CD8-positive, alpha-beta memory T cell (primary cell): ENCODE measurements around the gene PCSK7. TPM values are rescaled to one million over a fixed set of nuclear protein-coding genes. Genes with fewer than 3 reads are reported as not detected.
A peak's percentile ranks its signal among the peaks of the same experiment; 100 is the strongest.

Experiments used
- CTCF ChIA-PET: fragments of 350-600 bp; sonication (Branson Sonifier 250); formaldehyde crosslinking; loops from one replicate; lab custom pipeline; 2021; ENCODE audit warnings: antibody characterized with exemption; lab: Charles Lee
- POLR2A ChIA-PET: fragments of 350-600 bp; sonication (Branson Sonifier 250); formaldehyde crosslinking; loops from one replicate; lab custom pipeline; 2021; ENCODE audit warnings: antibody characterized with exemption; lab: Charles Lee
- DNase-seq, 5 donors: peaks; one replicate each; pipeline versions ENCODE4 v3.0.0 to v3.0.0-alpha.2; 2020 to 2022; ENCODE audit warnings: mixed read lengths in 1 of 5
- H3K27ac ChIP-seq: one replicate; pipeline ENCODE4 v1.7.0; 2013; ENCODE audit warnings: low read depth, mild to moderate bottlenecking, low read length, moderate library complexity
- H3K27me3 ChIP-seq: 2 replicates; pipeline ENCODE4 v1.7.0; 2013; ENCODE audit warnings: low read length, mild to moderate bottlenecking; ENCODE audit not compliant: insufficient read depth, poor library complexity, severe bottlenecking
- H3K36me3 ChIP-seq: 2 replicates; pipeline ENCODE4 v1.7.0; 2013; ENCODE audit warnings: mild to moderate bottlenecking, low read length, moderate library complexity; ENCODE audit not compliant: insufficient read depth
- H3K4me1 ChIP-seq: 2 replicates; pipeline ENCODE4 v1.7.0; 2013; ENCODE audit warnings: mild to moderate bottlenecking, low read length, moderate library complexity; ENCODE audit not compliant: insufficient read depth
- H3K4me3 ChIP-seq: 2 replicates; pipeline ENCODE4 v1.7.0; 2013; ENCODE audit warnings: mild to moderate bottlenecking, low read length
- H3K9me3 ChIP-seq: 2 replicates; pipeline ENCODE4 v1.7.0; 2013; ENCODE audit warnings: mild to moderate bottlenecking, low read length
- H3K27ac Mint-ChIP-seq, 8 donors: one replicate each; pipeline ENCODE4 v1.8.0; 2020 to 2021; ENCODE audit warnings: mixed read lengths in 8 of 8, mild to moderate bottlenecking in 6 of 8, inconsistent platforms in 3 of 8, moderate library complexity in 3 of 8
- H3K27me3 Mint-ChIP-seq, 2 donors: one replicate each; pipeline ENCODE4 v1.8.0; 2020 to 2021; ENCODE audit warnings: mixed read lengths in 2 of 2, mild to moderate bottlenecking in 1 of 2, moderate library complexity in 1 of 2
- H3K36me3 Mint-ChIP-seq, 3 donors: one replicate each; pipeline ENCODE4 v1.8.0; 2020 to 2021; ENCODE audit warnings: mixed read lengths in 3 of 3, inconsistent platforms in 1 of 3, mild to moderate bottlenecking in 1 of 3
- H3K4me1 Mint-ChIP-seq, 3 donors: one replicate each; pipeline ENCODE4 v1.8.0; 2020 to 2021; ENCODE audit warnings: mixed read lengths in 3 of 3, inconsistent platforms in 1 of 3, mild to moderate bottlenecking in 1 of 3
- H3K4me3 Mint-ChIP-seq, 7 donors: one replicate each; pipeline ENCODE4 v1.8.0; 2020 to 2021; ENCODE audit warnings: mixed read lengths in 7 of 7, mild to moderate bottlenecking in 6 of 7, moderate library complexity in 4 of 7, inconsistent platforms in 2 of 7
- H3K9me3 Mint-ChIP-seq, 5 donors: one replicate each; pipeline ENCODE4 v1.8.0; 2020 to 2022; ENCODE audit warnings: mixed read lengths in 5 of 5, mild to moderate bottlenecking in 3 of 5, moderate library complexity in 2 of 5, inconsistent platforms in 1 of 5
- polyA plus RNA-seq: library from polyadenylated mRNA; unstranded; fragments of 300-500 nt; fragmentation: Illumina TruSeq; gene quantifications from one replicate; pipeline ENCODE4 v1.2.3, GENCODE V29; 2021
- total RNA-seq, 2 experiments: library from RNA; stranded (reverse); gene quantifications; one replicate each; pipeline ENCODE4 v1.2.3, GENCODE V29; 2021

PCSK7 gene
- total and polyA plus RNA-seq, 3 experiments from 2014 or later: 81.7 to 101 (median 99.6) TPM

DNA sequence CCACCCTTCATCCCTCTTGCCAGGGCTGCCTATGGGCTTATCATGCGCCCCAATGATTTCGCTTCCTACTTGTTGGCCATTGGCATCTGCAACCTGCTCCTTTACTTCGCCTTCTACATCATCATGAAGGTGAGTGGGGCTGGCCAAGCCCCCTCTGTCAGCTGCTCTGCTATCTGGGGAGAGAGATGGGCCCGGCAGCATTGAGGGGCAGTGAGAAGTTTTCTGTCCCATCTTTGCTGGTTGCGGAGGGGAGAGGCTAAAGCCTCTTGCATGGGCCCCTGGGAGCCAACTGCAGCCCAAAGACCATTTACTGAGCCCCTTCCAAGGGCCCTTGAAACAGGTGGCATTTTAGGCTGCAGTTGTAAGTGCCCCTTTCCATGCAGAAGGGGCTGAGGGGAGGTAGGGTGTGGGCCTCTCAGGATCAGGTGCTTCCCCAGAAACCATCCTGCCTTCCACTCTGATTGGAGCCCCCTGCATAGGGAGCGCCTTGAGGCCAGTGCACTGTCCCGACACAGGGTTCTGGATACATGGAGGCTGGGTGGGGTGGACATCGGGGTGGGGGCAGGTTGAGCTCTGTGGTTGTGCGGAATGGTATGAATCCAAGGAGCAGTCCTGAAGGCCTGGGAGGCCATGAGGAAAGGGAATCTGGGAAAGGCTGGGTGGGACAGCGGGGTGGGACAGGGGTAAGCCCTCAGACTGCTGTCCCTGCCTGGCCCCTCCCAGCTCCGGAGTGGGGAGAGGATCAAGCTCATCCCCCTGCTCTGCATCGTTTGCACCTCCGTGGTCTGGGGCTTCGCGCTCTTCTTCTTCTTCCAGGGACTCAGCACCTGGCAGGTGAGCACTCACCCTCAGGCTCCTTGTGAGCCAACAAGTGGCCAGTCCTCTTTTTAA, 38.5 kb downstream of the PCSK7 start:
- CTCF ChIA-PET: no interaction called here
- H3K27me3 ChIP-seq: no peaks in the 10 kb centered on the region

DNA sequence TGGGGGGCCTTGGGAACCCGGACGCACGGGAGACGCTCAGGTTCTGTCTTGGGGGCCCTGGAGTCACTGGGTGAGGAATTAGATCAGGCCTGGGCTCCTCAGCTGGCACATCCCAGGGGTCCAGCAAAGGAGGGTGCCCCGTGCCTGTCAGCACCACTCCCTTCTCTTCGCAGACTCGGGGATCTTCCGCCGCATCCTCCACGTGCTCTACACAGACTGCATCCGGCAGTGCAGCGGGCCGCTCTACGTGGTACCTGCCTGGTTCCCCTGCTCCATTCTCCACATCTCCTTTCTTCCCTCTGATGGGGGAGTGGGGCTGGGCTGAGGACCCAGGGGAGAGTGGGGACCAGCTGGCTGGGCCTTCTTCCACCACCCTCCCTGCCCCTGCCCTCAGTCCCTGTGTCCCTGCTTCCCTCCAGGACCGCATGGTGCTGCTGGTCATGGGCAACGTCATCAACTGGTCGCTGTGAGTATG, 39.4 kb downstream of the PCSK7 start:
- no peak overlapping the region for H3K27ac ChIP-seq
- no peak overlapping the region for H3K4me3 ChIP-seq
- no peaks in the 10 kb centered on the region for H3K9me3 ChIP-seq
- DNase-seq: no peak
- H3K36me3 ChIP-seq: peaks cover 9% of the 10 kb centered on the region
- H3K27ac Mint-ChIP-seq: peak overlapping the region in 1 of 8 donors; percentile 62
- no peaks in the 10 kb centered on the region for H3K27me3 ChIP-seq
- POLR2A ChIA-PET: no interaction called here
- H3K4me1 Mint-ChIP-seq: peaks cover 0 to 5% (median 0%) of the 10 kb centered on the region in 3 donors
- H3K36me3 Mint-ChIP-seq: peaks cover 0 to 43% (median 5%) of the 10 kb centered on the region in 3 donors
- CTCF ChIA-PET: no interaction called here
- no peak overlapping the region for H3K4me3 Mint-ChIP-seq
- no peaks in the 10 kb centered on the region for H3K27me3 Mint-ChIP-seq
- H3K9me3 Mint-ChIP-seq: no peaks in the 10 kb centered on the region
- H3K4me1 ChIP-seq: no peaks in the 10 kb centered on the region

More for the DNA sequence above, 38.5 kb downstream of the PCSK7 start:
- Histone ChIP-seq H3K9me3 (no peaks in the 10 kb centered on the region), H3K27ac (no peak overlapping the region), H3K4me1 (no peaks in the 10 kb centered on the region), H3K36me3 (peaks cover 9% of the 10 kb centered on the region), H3K4me3 (no peak overlapping the region)
- DNase-seq: no peak
- Mint-ChIP-seq H3K27me3 (no peaks in the 10 kb centered on the region), H3K36me3 (peaks cover 0 to 38% (median 4%) of the 10 kb centered on the region in 3 donors), H3K9me3 (no peaks in the 10 kb centered on the region), H3K4me3 (no peak overlapping the region), H3K4me1 (peaks cover 0 to 5% (median 3%) of the 10 kb centered on the region in 3 donors), H3K27ac (peak overlapping the region in 4 of 8 donors; percentile 47 to 73 (median 59))
- POLR2A ChIA-PET: no interaction called here

DNA sequence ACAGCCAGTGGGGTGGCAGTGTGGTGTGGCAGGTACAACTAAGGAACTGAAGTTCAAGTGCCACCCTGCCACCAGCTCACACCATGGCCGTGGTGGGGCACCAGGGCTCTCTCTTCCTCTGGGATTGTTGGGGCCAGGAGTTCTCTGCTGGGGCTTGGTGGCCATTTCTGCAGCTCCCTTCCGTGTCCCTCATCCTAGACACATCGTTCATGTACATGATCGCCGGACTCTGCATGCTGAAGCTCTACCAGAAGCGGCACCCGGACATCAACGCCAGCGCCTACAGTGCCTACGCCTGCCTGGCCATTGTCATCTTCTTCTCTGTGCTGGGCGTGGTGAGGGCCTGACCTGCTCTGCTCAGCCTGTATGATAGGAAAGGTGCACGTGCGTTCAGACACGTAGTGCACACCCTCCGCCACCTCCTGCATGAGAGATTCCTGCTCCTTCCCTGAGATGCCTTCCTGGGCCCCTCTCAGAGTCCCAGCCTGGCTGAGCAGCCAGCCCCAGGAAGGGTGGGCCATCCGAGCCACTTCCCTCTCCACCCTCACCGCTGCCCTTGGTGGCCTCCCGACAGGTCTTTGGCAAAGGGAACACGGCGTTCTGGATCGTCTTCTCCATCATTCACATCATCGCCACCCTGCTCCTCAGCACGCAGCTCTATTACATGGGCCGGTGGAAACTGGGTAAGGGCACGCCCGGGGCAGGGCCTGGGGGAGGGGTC, 40.0 kb downstream of the PCSK7 start:
- Mint-ChIP-seq H3K36me3 (peaks cover 0 to 47% (median 7%) of the 10 kb centered on the region in 3 donors), H3K9me3 (no peaks in the 10 kb centered on the region), H3K27ac (peak overlapping the region in 1 of 8 donors; percentile 54), H3K4me1 (peaks cover 0 to 5% (median 0%) of the 10 kb centered on the region in 3 donors), H3K27me3 (no peaks in the 10 kb centered on the region), H3K4me3 (peak overlapping the region in 1 of 7 donors; percentile 61)
- DNase-seq: no peak
- H3K27me3 ChIP-seq: no peaks in the 10 kb centered on the region
- H3K4me3 ChIP-seq: no peak overlapping the region
- ChIA-PET CTCF (interaction anchor here (0.9 kb wide), 1 partner anchor 11 kb away, joined by 3 read pairs; no protein-coding TSS in a partner anchor), POLR2A (interaction anchor here (1.3 kb wide), 1 partner anchor 13 kb away, joined by 4 read pairs; the partner anchor contains the start of gene SIDT2)
- no peaks in the 10 kb centered on the region for H3K4me1 ChIP-seq
- peaks cover 9% of the 10 kb centered on the region for H3K36me3 ChIP-seq
- no peak overlapping the region for H3K27ac ChIP-seq
- no peaks in the 10 kb centered on the region for H3K9me3 ChIP-seq

DNA sequence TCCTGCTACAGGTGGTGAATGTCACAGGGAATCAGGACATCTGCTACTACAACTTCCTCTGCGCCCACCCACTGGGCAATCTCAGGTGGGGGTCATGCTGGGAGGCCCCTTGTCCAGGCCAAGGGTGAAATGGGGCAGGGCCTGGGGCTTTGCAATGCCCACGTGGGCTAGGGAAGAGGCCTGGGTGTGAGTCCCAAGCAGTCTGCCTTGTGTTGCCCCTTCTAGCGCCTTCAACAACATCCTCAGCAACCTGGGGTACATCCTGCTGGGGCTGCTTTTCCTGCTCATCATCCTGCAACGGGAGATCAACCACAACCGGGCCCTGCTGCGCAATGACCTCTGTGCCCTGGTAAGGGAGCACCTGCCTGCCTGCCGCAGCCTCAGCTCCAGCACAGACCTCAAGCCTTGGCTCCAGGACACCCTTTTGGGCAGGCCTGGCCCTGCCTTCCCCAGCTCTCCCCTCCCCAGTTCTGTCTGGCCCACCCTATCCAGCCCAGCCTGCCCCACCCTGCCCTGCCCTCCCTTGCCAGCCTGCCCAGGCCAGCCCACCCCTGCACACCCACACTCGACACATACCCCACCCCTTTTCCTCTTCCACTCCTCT, 41.8 kb downstream of the PCSK7 start:
- CTCF ChIA-PET: no interaction called here
- peak in 1 of 5 donors; percentile 44 for DNase-seq
- Mint-ChIP-seq H3K4me1 (peaks cover 0 to 2% (median 0%) of the 10 kb centered on the region in 3 donors), H3K36me3 (peaks cover 0 to 47% (median 5%) of the 10 kb centered on the region in 3 donors), H3K27me3 (no peaks in the 10 kb centered on the region), H3K9me3 (no peaks in the 10 kb centered on the region), H3K4me3 (no peak overlapping the region), H3K27ac (peak overlapping the region in 1 of 8 donors; percentile 85)
- POLR2A ChIA-PET: no interaction called here
- Histone ChIP-seq H3K27ac (no peak overlapping the region), H3K4me3 (no peak overlapping the region), H3K27me3 (no peaks in the 10 kb centered on the region), H3K9me3 (no peaks in the 10 kb centered on the region), H3K4me1 (no peaks in the 10 kb centered on the region), H3K36me3 (peaks cover 9% of the 10 kb centered on the region)

DNA sequence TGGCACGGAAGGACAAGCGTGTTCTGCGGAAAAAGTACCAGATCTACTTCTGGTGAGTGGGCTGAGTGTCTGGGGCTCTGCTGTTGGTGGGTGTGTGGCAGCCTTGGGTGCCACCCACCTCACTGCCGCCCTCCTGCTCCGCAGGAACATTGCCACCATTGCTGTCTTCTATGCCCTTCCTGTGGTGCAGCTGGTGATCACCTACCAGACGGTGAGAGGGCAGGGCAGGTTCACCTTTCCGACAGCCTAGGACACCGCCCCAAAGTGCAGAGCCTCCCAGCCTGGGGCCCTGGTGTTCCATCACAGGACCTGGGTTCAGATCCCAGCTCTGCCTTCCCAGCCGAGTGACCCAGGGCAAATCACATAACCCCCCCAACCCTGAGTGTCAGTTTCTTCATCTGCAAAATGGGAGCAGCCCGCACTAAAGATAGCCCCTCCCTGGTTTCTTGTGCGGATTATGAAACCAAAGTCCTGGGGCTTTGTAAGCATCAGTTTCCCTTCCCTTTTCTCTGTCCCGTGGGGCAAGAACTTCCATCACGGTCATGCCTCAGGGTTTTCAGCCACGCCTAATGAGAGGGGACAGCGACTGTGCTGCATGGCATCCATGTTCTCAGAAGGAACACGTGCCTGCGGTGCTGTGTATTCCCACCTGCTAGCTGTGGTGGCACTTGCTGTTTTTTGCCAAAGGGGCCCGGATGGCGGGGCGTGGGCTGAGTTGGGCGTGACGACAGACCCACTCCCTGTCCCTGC, 42.5 kb downstream of the PCSK7 start:
- ChIA-PET POLR2A (no interaction called here), CTCF (no interaction called here)
- no peak overlapping the region for H3K4me3 Mint-ChIP-seq
- peak in 1 of 5 donors; percentile 33 for DNase-seq
- Histone ChIP-seq H3K27ac (no peak overlapping the region), H3K36me3 (peaks cover 9% of the 10 kb centered on the region), H3K4me3 (no peak overlapping the region), H3K27me3 (no peaks in the 10 kb centered on the region), H3K4me1 (no peaks in the 10 kb centered on the region), H3K9me3 (no peaks in the 10 kb centered on the region)
- no peaks in the 10 kb centered on the region for H3K27me3 Mint-ChIP-seq
- no peaks in the 10 kb centered on the region for H3K9me3 Mint-ChIP-seq
- H3K36me3 Mint-ChIP-seq: peaks cover 0 to 48% (median 5%) of the 10 kb centered on the region in 3 donors
- no peaks in the 10 kb centered on the region for H3K4me1 Mint-ChIP-seq
- no peak overlapping the region for H3K27ac Mint-ChIP-seq

DNA sequence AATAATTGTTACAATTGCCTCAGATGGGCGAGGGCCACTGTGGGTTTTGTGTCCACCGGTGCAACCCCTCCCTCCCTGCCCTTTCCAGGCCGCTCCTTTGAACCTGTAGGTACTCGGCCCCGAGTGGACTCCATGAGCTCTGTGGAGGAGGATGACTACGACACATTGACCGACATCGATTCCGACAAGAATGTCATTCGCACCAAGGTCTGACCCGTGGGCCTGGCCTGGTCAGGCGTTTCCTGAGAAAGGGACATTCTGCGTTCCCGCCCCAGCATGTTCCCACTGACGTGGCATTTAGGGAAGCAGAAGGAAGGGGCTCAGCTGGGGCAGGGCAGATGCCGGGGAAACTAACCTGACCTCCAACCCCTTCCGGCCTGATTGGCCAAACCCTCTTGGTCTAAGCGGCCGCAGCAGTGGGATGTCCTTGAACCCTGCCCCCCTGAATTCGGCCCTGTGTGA, 43.2 kb downstream of the PCSK7 start:
- no peaks in the 10 kb centered on the region for H3K9me3 ChIP-seq
- Mint-ChIP-seq H3K36me3 (peaks cover 0 to 55% (median 9%) of the 10 kb centered on the region in 3 donors), H3K27ac (peak overlapping the region in 2 of 8 donors; percentile 33 to 83), H3K4me1 (no peaks in the 10 kb centered on the region), H3K4me3 (no peak overlapping the region), H3K27me3 (no peaks in the 10 kb centered on the region), H3K9me3 (no peaks in the 10 kb centered on the region)
- no peak overlapping the region for H3K27ac ChIP-seq
- CTCF ChIA-PET: no interaction called here
- POLR2A ChIA-PET: no interaction called here
- no peaks in the 10 kb centered on the region for H3K27me3 ChIP-seq
- no peaks in the 10 kb centered on the region for H3K4me1 ChIP-seq
- peak in 1 of 5 donors; percentile 36 for DNase-seq
- H3K4me3 ChIP-seq: no peak overlapping the region
- H3K36me3 ChIP-seq: peaks cover 9% of the 10 kb centered on the region

DNA sequence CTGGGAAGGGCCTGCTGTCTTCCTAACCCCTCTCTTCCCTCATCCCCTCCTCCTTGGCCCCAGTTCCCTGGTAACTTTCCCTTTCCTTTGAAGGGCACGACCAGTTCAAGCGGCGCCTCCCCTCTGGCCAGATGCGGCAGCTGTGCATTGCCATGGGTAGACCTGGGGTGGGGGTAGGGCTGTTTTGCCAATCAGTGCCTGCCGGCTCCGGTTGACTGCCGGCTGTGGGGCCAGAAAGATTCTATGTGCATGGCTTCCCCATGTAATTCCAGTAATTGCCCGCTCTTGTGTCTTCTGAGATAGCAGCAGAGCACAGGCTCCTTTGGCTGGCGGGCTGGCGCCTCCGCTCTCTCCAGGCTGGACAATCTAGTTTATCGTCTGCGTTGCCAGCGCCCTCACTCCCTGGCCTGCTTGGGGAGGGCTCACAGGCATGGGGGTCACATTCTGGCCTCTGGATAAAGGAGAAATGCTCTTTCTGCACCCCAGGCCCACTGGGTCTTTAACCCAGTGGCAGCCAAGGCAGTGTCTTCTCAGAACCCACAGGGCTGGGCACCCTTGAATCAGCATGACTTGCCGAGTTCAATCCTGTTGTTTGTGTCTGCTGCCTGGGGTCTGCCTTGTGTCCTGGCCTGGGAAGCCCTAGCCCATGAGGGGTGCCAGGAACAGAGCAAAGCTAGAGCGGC, 43.9 kb downstream of the PCSK7 start:
- Histone ChIP-seq H3K36me3 (peaks cover 9% of the 10 kb centered on the region), H3K27ac (no peak overlapping the region), H3K27me3 (no peaks in the 10 kb centered on the region), H3K4me3 (no peak overlapping the region), H3K9me3 (no peaks in the 10 kb centered on the region), H3K4me1 (no peaks in the 10 kb centered on the region)
- Mint-ChIP-seq H3K27me3 (no peaks in the 10 kb centered on the region), H3K4me3 (no peak overlapping the region), H3K4me1 (no peaks in the 10 kb centered on the region), H3K36me3 (peaks cover 0 to 54% (median 11%) of the 10 kb centered on the region in 3 donors), H3K9me3 (no peaks in the 10 kb centered on the region), H3K27ac (peak overlapping the region in 2 of 8 donors; percentile 33 to 72)
- CTCF ChIA-PET: no interaction called here
- DNase-seq: peak in 1 of 5 donors; percentile 39
- POLR2A ChIA-PET: no interaction called here
